HepG2 (cell line): ENCODE data around the gene SYTL2. TPM values are rescaled to one million over a fixed set of nuclear protein-coding genes. Genes with fewer than 3 reads are reported as not detected.

Experiments used
- ATAC-seq: fragments of 200-7000 bp; cut with Tn5 transposase; 3 replicates; pipeline ENCODE4 v1.9.1; 2020; ENCODE audit warnings: mild to moderate bottlenecking, moderate library complexity
- BruUV-seq: library from RNA; stranded (reverse); fragments of 400-500 nt; replicated peaks from 2 replicates; lab custom pipeline; 2021; lab: Mats Ljungman, UMichigan
- CTCF ChIA-PET: fragments of 300-600 bp; formaldehyde crosslinking; extraction: SDS; loops from one replicate; lab custom pipeline; 2021; ENCODE audit warnings: low total read pairs, inconsistent platforms, low intra/inter-chr PET ratio; lab: Yijun Ruan, JAX
- POLR2A ChIA-PET: fragments of 350-600 bp; sonication (Branson Sonifier 250); formaldehyde crosslinking; loops from one replicate; lab custom pipeline; 2020; ENCODE audit warnings: antibody characterized with exemption, inconsistent platforms; lab: Yijun Ruan, JAX
- DNase-seq: peaks from one replicate; pipeline ENCODE4 v3.0.0-alpha.2; 2015; ENCODE audit warnings: low spot score
- FAIRE-seq: peaks from 3 replicates; lab custom pipeline; 2011; peaks lifted over from hg19 to GRCh38; lab: Jason Lieb, UNC
- H2AFZ ChIP-seq: one replicate; pipeline ENCODE4 v1.6.1; 2011; ENCODE audit warnings: low read length, inconsistent platforms
- H3K27ac ChIP-seq: fragments of 300-600 bp; 3 replicates; pipeline ENCODE4 v1.8.0; 2011; ENCODE audit warnings: mixed run types, mild to moderate bottlenecking, mixed read lengths, low read length, inconsistent platforms; ENCODE audit not compliant: insufficient read depth; ENCODE audit errors: extremely low read length
- H3K27me3 ChIP-seq, 2 experiments: fragments of 200-600 bp in 1 of 2; 2 replicates in 1 of 2; 3 replicates in 1 of 2; pipeline versions ENCODE4 v1.6.0 to v1.8.0; 2011; ENCODE audit warnings: low read length in 2 of 2, mild to moderate bottlenecking in 2 of 2, moderate library complexity in 2 of 2, inconsistent platforms in 1 of 2; ENCODE audit not compliant: insufficient read depth in 2 of 2, control insufficient read depth in 1 of 2
- H3K36me3 ChIP-seq, 2 experiments: fragments of 200-600 bp in 1 of 2; replicated peaks in 1 of 2; 2 replicates in 1 of 2; 3 replicates in 1 of 2; pipeline versions ENCODE4 v1.5.1 to v1.8.0; 2011; ENCODE audit warnings: low read length in 2 of 2, inconsistent platforms in 1 of 2; ENCODE audit not compliant: insufficient read depth in 2 of 2, control insufficient read depth in 1 of 2
- H3K4me1 ChIP-seq: 2 replicates; pipeline ENCODE4 v1.5.1; 2012; ENCODE audit warnings: low read length, inconsistent platforms; ENCODE audit not compliant: insufficient read depth
- H3K4me2 ChIP-seq: 2 replicates; pipeline ENCODE4 v1.6.0; 2011; ENCODE audit warnings: low read depth, low read length, inconsistent platforms
- H3K4me3 ChIP-seq, 3 experiments: fragments of 200-600 bp in 1 of 3; sonication (generic), shearing (Covaris generic) in 1 of 3; replicated peaks in 1 of 3; 2 replicates each; pipeline ENCODE4 v1.5.1; 2011 to 2016; ENCODE audit warnings: low read length in 3 of 3, inconsistent platforms in 2 of 3, low read depth in 2 of 3, mild to moderate bottlenecking in 2 of 3, control low read depth in 1 of 3, mixed read lengths in 1 of 3; ENCODE audit not compliant: insufficient read depth in 1 of 3
- H3K79me2 ChIP-seq: one replicate; pipeline ENCODE4 v1.6.1; 2011; ENCODE audit warnings: low read length, inconsistent platforms; ENCODE audit not compliant: insufficient read depth
- H3K9ac ChIP-seq: 2 replicates; pipeline ENCODE4 v1.6.0; 2011; ENCODE audit warnings: mild to moderate bottlenecking, low read depth, low read length, inconsistent platforms; ENCODE audit not compliant: insufficient read depth
- H3K9me3 ChIP-seq: 2 replicates; pipeline ENCODE4 v1.5.1; 2012; ENCODE audit warnings: mild to moderate bottlenecking, low read length
- H4K20me1 ChIP-seq: 2 replicates; pipeline ENCODE4 v1.6.0; 2011; ENCODE audit warnings: inconsistent platforms, mild to moderate bottlenecking, low read length, moderate library complexity; ENCODE audit not compliant: insufficient read depth
- DMTF1 ChIP-seq: sonication (generic); formaldehyde crosslinking; IDR thresholded peaks from 2 replicates; pipeline ENCODE4 v1.4.0; 2020; ENCODE audit warnings: mild to moderate bottlenecking, missing genetic modification reagents
- HINFP ChIP-seq: sonication (generic); formaldehyde crosslinking; IDR thresholded peaks from 2 replicates; pipeline ENCODE4 v1.4.0; 2020; ENCODE audit warnings: low read depth, mild to moderate bottlenecking, missing genetic modification reagents
- TAF1 ChIP-seq: sonication (generic); formaldehyde crosslinking; IDR thresholded peaks from 2 replicates; pipeline ENCODE4 v1.4.0; 2020; ENCODE audit warnings: missing genetic modification reagents
- ZBTB14 ChIP-seq: sonication (generic); formaldehyde crosslinking; IDR thresholded peaks from 2 replicates; pipeline ENCODE4 v1.4.0; 2020; ENCODE audit warnings: missing genetic modification reagents
- ZKSCAN1 ChIP-seq: fragments of 150-350 bp; IDR thresholded peaks from 2 replicates; pipeline ENCODE4 v1.6.1; 2014; ENCODE audit warnings: low read length
- ZSCAN12 ChIP-seq: sonication (generic); formaldehyde crosslinking; IDR thresholded peaks from 2 replicates; pipeline ENCODE4 v1.9.0; 2021; ENCODE audit warnings: mild to moderate bottlenecking, missing genetic modification reagents
- WGBS: methylation state at CpG from one replicate; pipeline ENCODE4 v1.1.6; 2017; ENCODE audit warnings: low lambda C conversion rate; 5-methylcytosine and 5-hydroxymethylcytosine counted together
- in situ Hi-C: cut with HindIII; loops from 2 replicates; pipeline ENCODE4 v1.10.0; 2017; ENCODE audit warnings: low pct_unique_long_range_greater_than_20kb; ENCODE audit not compliant: extremely low pct_ligation_motif_present
- intact Hi-C: fragments of 100-400 bp; cut with micrococcal nuclease; formaldehyde crosslinking; loops from one replicate; pipeline ENCODE4 v1.10.0; 2022; ENCODE audit not compliant: unreplicated experiment
- polyA plus RNA-seq, 8 experiments: library from polyadenylated mRNA; depleted of rRNA in 3 of 8; stranded (reverse) in 7 of 8; unstranded in 1 of 8; fragments of >200 nt; fragmentation: Illumina TruSeq in 4 of 8; extraction: Trizol in 4 of 8; gene quantifications; 2 replicates each; pipeline versions ENCODE4 v1.2.1 to v1.2.3, GENCODE V29; 2011 to 2016; ENCODE audit warnings: low read depth in 4 of 8, missing spikeins in 1 of 8, mixed read lengths in 1 of 8; ENCODE audit not compliant: insufficient read depth in 1 of 8
- total RNA-seq, 5 experiments: library from RNA; depleted of rRNA; stranded (reverse); fragments of >200 nt; fragmentation: Illumina TruSeq; extraction: Trizol; gene quantifications; 2 replicates each; pipeline ENCODE4 v1.2.3, GENCODE V29; 2016; ENCODE audit warnings: low read depth in 1 of 5

The SYTL2 gene
- total and polyA plus RNA-seq, 2 of the 13 experiments (the other 11 are each of a cell fraction or from before 2014, with no cell fraction given), result 0.77 to 0.90 TPM

- TF ChIP-seq HINFP (CRISPR knock-in tag), result no peak
Measured at GRCh38 chr11:85822814-85823213, 11.9 kb upstream of the SYTL2 start (continued).

- CTCF ChIA-PET, result no interaction called here
- ATAC-seq (no peak), FAIRE-seq (no peak), DNase-seq (no peak)
- no peak overlapping the region for H3K9ac ChIP-seq
- H3K4me2 ChIP-seq, result no peak overlapping the region
- 0 out of 5 replicates have a peak, but pooled peaks cover 0 to 4% of the 10 kb centered on the region in 2 experiments for H3K27me3 ChIP-seq
- TF ChIP-seq TAF1 (CRISPR knock-in tag) (no peak), ZKSCAN1 (no peak), ZBTB14 (no peak), DMTF1 (CRISPR knock-in tag) (no peak), ZSCAN12 (CRISPR knock-in tag) (no peak)
- H3K27ac ChIP-seq, result no peak overlapping the region
- no peaks in the 10 kb centered on the region for H3K79me2 ChIP-seq
- intact Hi-C loops, result no loop called here
- 24% methylated on average over 1 of the region's 1 CpG for WGBS
- BruUV-seq, result no TSS peak
- in situ Hi-C loops, result loop anchor here (10.0 kb wide), 1 partner anchor 227 kb away; no protein-coding TSS in a partner anchor
- no peaks in the 10 kb centered on the region for H3K9me3 ChIP-seq
- POLR2A ChIA-PET, result no interaction called here
- H3K4me3 ChIP-seq, result no peak overlapping the region
- H2AFZ ChIP-seq, result no peak overlapping the region
- no peaks in the 10 kb centered on the region for H3K4me1 ChIP-seq
- no peaks in the 10 kb centered on the region for H4K20me1 ChIP-seq
- H3K36me3 ChIP-seq, result no peaks in the 10 kb centered on the region
Measured at GRCh38 chr11:85821636-85822035, 10.7 kb upstream of the SYTL2 start.
